Subcutaneous abdominal adipose tissue (tissue), 5 donors: Measurements from ENCODE around the gene MSH4.
"Not testable (repeated sequence)": the region's sequence is repeated elsewhere in the genome, so short reads cannot be mapped to it uniquely, and the experiment has no call there.

Experiments used
- H3K27ac ChIP-seq: one replicate; pipeline ENCODE4 v1.7.0; 2013; ENCODE audit warnings: low read depth, mild to moderate bottlenecking, inconsistent platforms, low read length, moderate library complexity
- H3K27me3 ChIP-seq, 5 donors: one replicate each; pipeline ENCODE4 v1.7.0; 2013; ENCODE audit warnings: low read length in 5 of 5, inconsistent platforms in 1 of 5; ENCODE audit not compliant: control insufficient read depth in 5 of 5, insufficient read depth in 4 of 5
- H3K36me3 ChIP-seq, 5 donors: one replicate each; pipeline ENCODE4 v1.7.0; 2013; ENCODE audit warnings: low read length in 5 of 5; ENCODE audit not compliant: control insufficient read depth in 5 of 5, insufficient read depth in 5 of 5
- H3K4me1 ChIP-seq, 5 donors: one replicate each; pipeline ENCODE4 v1.7.0; 2013; ENCODE audit warnings: low read length in 5 of 5, mild to moderate bottlenecking in 3 of 5, moderate library complexity in 1 of 5; ENCODE audit not compliant: control insufficient read depth in 5 of 5, insufficient read depth in 5 of 5
- H3K4me3 ChIP-seq, 5 donors: one replicate each; pipeline ENCODE4 v1.7.0; 2013; ENCODE audit warnings: low read length in 5 of 5, low read depth in 1 of 5
- H3K9ac ChIP-seq, 5 donors: one replicate each; pipeline ENCODE4 v1.7.0; 2013; ENCODE audit warnings: low read length in 5 of 5, mild to moderate bottlenecking in 4 of 5, moderate library complexity in 3 of 5
- H3K9me3 ChIP-seq, 5 donors: one replicate each; pipeline ENCODE4 v1.7.0; 2013; ENCODE audit warnings: low read length in 5 of 5; ENCODE audit not compliant: control insufficient read depth in 5 of 5
- donor health status: healthy.
- donor health status: healthy.
- donor health status: healthy.
- donor health status: healthy.
- donor health status: healthy.

MSH4 gene

DNA sequence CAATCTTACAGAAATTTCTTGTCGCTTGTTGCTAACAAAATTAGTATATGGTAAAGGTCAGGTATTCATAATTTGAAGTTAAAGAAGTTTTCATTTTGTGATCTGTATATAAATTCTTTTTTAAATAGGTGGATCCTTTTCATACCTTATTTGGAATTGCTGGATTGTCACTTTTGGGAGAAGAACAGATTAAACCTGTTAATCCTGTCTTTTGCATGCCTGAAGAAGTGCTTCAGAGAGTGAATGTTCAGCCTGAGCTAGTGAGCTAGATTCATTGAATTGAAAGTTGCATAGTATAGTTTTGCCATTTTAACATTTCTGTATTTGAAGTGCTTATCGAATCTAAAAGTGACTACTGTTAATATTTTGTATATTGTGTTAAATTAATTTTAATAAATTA, 2.3 kb upstream of the MSH4 start:
- Histone ChIP-seq H3K36me3 (peaks cover 47 to 76% (median 69%) of the 10 kb centered on the region in 5 donors), H3K9ac (no peak overlapping the region), H3K27me3 (no peaks in the 10 kb centered on the region), H3K27ac (no peak overlapping the region), H3K4me1 (peaks cover 2 to 17% (median 9%) of the 10 kb centered on the region in 5 donors), H3K9me3 (no peaks in the 10 kb centered on the region), H3K4me3 (no peak overlapping the region)

DNA sequence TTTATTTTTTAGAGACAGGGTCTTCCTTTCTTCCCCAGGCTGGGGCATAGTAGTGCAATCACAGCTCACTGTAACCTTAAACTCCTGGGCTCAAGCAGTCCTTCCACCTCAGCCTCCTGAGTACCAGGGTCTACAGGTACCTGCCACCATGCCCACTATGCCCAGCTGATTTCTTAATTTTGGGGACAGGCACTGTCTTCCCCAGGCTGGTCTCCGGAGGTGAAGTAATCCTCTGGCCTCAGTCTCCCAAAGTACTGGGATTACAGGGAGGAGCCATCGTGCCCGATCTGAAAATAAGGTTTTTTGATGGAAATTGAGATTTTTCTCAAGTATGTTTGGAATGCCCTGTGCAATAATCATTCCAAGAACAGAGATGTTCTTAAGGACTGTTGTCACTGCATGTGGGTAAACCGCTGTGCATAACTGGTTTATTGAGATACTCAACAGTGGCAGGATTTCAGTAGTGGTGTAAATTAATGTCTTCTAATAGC, 934 bp upstream of the MSH4 start:
- no peak overlapping the region for H3K9ac ChIP-seq

DNA sequence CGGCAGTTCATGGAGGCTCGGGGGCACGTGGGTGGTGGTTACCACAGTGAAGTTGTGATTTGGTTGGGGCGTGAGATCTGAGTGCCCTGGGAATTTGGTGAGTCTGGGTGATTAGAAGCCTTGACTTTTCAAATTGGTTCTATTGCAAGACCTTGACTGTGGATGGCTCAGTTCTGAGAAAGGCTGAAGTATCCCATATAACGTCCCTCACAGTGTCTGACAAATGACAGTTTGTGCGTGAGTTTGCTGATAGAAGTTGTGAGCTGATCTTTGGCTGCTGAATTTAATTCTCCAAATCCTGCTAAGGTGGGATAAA, 549 bp downstream of the MSH4 start:
- peaks cover 28 to 52% (median 44%) of the 10 kb centered on the region in 5 donors for H3K36me3 ChIP-seq
- no peak overlapping the region for H3K4me3 ChIP-seq
- H3K27me3 ChIP-seq = no peaks in the 10 kb centered on the region
- H3K9me3 ChIP-seq = no peaks in the 10 kb centered on the region
- H3K9ac ChIP-seq = no peak overlapping the region
- H3K27ac ChIP-seq = no peak overlapping the region
- peaks cover 0 to 2% (median 0%) of the 10 kb centered on the region in 5 donors for H3K4me1 ChIP-seq

More for the DNA sequence above, 934 bp upstream of the MSH4 start:
- H3K9me3 ChIP-seq = no peaks in the 10 kb centered on the region
- H3K36me3 ChIP-seq = peaks cover 42 to 66% (median 59%) of the 10 kb centered on the region in 5 donors
- H3K4me1 ChIP-seq = peaks cover 0 to 3% (median 2%) of the 10 kb centered on the region in 5 donors
- H3K4me3 ChIP-seq = no peak overlapping the region
- H3K27ac ChIP-seq = no peak overlapping the region
- H3K27me3 ChIP-seq = no peaks in the 10 kb centered on the region

DNA sequence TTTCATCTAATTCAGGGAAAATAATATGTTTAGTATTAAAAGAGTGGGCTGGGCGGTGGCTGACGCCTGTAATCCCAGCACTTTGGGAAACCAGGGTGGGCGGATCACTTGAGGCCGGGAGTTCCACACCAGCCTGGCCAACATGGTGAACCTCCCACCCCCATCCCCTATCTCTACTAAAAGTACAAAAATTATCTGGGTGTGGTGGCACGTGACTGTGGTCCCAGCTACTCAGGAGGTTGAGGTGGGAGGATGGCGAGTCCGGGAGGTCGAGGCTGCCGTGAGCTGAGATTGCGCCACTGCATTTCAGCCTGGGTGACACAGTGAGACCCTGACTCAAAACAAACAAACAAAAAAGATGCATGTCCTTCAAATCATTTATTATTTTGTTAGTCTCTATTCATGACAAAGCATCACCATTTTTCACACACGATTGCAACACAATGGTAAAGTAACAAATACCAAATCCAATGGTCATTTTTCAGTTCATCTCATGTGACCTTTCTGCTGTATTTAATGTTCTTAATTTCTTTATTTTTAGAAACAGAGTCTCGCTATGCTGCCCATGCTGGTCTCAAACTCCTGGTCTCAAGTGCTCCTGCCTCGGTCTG, 1.0 kb downstream of the MSH4 start:
- H3K4me1 ChIP-seq = peaks cover 0 to 2% (median 0%) of the 10 kb centered on the region in 5 donors
- H3K27me3 ChIP-seq = no peaks in the 10 kb centered on the region
- H3K4me3 ChIP-seq = no peak overlapping the region
- H3K27ac ChIP-seq = no peak overlapping the region
- H3K9ac ChIP-seq = no peak overlapping the region
- no peaks in the 10 kb centered on the region for H3K9me3 ChIP-seq
- peaks cover 23 to 47% (median 39%) of the 10 kb centered on the region in 5 donors for H3K36me3 ChIP-seq

DNA sequence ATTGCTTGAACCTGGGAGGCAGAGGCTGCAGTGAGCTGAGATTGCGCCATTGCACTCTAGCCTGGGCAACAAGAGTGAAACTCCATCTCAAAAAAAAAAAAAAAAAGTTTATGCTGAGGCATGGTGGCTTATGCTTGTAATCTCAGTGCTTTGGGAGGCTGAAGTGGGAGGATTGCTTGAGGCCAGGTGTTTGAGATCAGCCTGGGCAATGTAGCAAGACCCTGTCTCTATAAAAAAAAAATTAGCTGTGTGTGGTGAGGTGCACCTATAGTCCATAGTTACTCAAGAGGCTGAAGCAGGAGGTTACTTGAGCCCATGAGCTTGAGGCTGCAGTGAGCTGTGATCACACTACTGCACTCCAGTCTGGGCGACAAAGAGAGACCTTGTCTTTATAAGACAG, 4.8 kb downstream of the MSH4 start:
- not testable (repeated sequence) for H3K4me3 ChIP-seq, H3K9me3 ChIP-seq, H3K4me1 ChIP-seq, H3K9ac ChIP-seq, H3K27ac ChIP-seq, H3K27me3 ChIP-seq
- H3K36me3 ChIP-seq = peaks cover 0 to 10% (median 6%) of the 10 kb centered on the region in 5 donors

DNA sequence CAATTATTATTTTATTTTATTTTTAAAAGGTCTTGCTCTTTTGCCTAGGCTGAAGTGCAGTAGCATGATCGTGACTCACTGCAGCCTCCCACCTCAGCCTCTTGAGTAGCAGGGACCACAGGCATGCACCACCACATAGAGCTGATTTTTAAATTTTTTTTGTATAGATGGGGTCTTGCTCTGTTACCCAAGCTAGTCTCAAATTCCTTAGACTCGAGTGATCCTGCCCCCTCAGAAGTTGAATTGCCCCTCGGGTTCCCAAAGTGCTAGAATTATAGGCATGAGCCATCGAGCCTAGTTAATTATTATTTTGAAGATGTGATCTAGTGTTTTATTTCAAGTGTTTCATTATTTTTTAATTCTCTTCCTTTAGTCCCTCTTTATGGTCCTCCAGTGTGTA, 12.2 kb downstream of the MSH4 start:
- H3K9ac ChIP-seq = no peak overlapping the region
- no peak overlapping the region for H3K4me3 ChIP-seq
- no peak overlapping the region for H3K27ac ChIP-seq
- no peaks in the 10 kb centered on the region for H3K4me1 ChIP-seq
- H3K9me3 ChIP-seq = no peaks in the 10 kb centered on the region
- no peaks in the 10 kb centered on the region for H3K27me3 ChIP-seq
- H3K36me3 ChIP-seq = no peaks in the 10 kb centered on the region

DNA sequence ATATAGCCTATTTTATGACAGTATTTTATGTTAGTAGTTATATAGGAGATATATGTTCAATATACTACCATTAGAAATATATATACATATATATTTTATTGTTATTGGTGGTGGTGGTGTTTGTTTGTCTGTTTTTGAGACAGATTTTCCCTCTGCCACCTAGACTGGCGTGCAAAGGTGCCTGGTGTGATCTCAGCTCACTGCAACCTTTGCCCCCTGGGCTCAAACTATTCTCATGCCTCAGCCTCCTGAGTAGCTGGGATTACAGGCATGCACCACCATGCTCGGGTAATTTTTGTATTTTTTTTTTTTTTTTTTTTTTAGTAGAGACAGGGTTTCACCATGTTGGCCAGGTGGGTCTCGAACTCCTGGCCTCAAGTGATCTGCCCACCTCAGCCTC, 13.4 kb downstream of the MSH4 start:
- not testable (repeated sequence) for H3K9ac ChIP-seq, H3K4me1 ChIP-seq, H3K36me3 ChIP-seq, H3K9me3 ChIP-seq, H3K4me3 ChIP-seq, H3K27me3 ChIP-seq, H3K27ac ChIP-seq

DNA sequence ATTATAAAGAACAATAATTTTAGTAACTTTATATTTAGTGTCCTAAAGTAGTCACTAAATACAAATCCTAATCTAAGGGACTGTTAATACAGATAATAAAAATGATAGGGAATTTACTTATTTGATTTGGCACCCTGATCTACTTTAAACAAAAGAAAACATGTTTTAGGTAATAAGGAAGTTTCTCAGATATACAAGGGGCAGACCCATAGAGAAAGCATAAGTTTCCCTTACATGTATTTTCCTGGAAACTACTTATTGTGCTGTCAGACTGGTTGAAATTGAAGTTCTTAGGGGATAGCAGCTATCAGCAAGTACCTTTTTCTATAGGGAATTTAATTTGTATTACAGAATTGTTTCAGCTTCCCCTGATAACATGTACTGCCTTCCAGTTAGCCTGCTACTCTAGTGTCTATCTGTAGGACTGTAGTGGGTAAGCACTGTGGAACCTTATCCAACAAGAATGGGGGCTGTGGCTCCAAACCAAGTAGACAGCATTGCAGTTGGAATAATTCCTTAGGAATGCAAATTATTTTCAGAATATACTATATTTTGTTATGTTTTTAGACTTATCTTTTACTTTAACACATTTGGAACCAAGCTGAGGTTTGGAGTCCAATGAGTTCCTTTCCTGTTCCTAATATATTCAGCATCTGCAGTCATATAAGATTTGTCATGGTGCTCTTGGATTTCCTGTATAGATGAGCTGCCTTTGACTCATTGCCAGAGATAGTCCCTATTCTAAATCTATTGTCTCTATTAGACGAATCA, 14.7 kb downstream of the MSH4 start:
- H3K4me3 ChIP-seq = no peak overlapping the region
- H3K9me3 ChIP-seq = no peaks in the 10 kb centered on the region
- H3K4me1 ChIP-seq = no peaks in the 10 kb centered on the region
- no peak overlapping the region for H3K27ac ChIP-seq
- no peak overlapping the region for H3K9ac ChIP-seq
- H3K36me3 ChIP-seq = peaks cover 0 to 2% (median 0%) of the 10 kb centered on the region in 5 donors
- H3K27me3 ChIP-seq = no peaks in the 10 kb centered on the region

DNA sequence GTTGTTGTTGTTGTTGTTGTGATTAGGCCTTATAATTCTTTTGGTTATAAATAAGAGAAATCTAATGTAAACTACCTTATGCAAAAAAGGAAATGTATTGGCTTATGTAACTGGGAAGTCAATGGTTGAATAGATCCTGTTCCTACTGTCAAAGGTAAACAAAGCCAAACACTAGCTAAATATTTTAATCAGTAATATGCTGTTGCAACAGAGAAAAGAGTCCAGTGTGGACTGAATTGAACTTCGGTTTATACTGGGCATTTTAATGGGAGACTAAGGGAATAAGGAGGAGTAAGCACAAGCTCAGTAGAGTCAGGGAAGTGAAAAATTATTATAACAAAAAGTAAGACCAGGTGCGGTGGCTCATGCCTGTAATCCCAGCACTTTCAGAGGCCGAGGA, 15.4 kb downstream of the MSH4 start:
- peaks cover 0 to 2% (median 0%) of the 10 kb centered on the region in 5 donors for H3K36me3 ChIP-seq
- no peaks in the 10 kb centered on the region for H3K27me3 ChIP-seq
- no peak overlapping the region for H3K4me3 ChIP-seq
- H3K9me3 ChIP-seq = no peaks in the 10 kb centered on the region
- H3K27ac ChIP-seq = no peak overlapping the region
- no peaks in the 10 kb centered on the region for H3K4me1 ChIP-seq
- H3K9ac ChIP-seq = no peak overlapping the region

DNA sequence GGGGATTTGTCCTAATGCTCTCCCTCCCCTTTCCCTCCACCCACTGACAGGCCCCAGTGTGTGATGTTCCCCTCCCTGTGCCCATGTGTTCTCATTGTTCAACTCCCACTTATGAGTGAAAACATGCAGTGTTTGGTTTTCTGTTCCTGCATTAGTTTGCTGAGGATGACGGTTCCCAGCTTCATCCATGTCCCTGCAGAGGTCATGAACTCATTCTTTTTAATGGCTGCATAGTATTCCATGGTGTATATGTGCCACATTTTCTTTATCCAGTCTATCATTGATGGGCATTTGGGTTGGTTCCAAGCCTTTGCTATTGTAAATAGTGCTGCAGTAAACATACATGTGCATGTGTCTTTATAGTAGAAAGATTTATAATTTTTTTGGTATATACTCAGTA, 26.9 kb downstream of the MSH4 start:
- not testable (repeated sequence) for H3K9me3 ChIP-seq, H3K27me3 ChIP-seq, H3K27ac ChIP-seq, H3K4me1 ChIP-seq, H3K9ac ChIP-seq, H3K36me3 ChIP-seq, H3K4me3 ChIP-seq
